KMS-11 (cell line): Measurements from ENCODE around the gene MGMT.

Experiments used
- H2AFZ ChIP-seq: fragments of 200-600 bp; sonication (generic); 2 replicates; pipeline ENCODE4 v1.6.1; 2016; ENCODE audit warnings: antibody characterized with exemption, mixed run types, low read depth
- H3K27ac ChIP-seq: fragments of 200-600 bp; sonication (generic); 2 replicates; pipeline ENCODE4 v1.6.1; 2016; ENCODE audit warnings: mild to moderate bottlenecking, mixed run types
- H3K27me3 ChIP-seq: fragments of 200-600 bp; sonication (generic); 2 replicates; pipeline ENCODE4 v1.6.1; 2017; ENCODE audit warnings: mild to moderate bottlenecking, low read depth, mixed run types, moderate library complexity; ENCODE audit not compliant: insufficient read depth
- H3K36me3 ChIP-seq: fragments of 200-600 bp; sonication (generic); 2 replicates; pipeline ENCODE4 v1.6.1; 2017; ENCODE audit warnings: mild to moderate bottlenecking, mixed run types; ENCODE audit not compliant: insufficient read depth
- H3K4me1 ChIP-seq: fragments of 200-600 bp; sonication (generic); 2 replicates; pipeline ENCODE4 v1.6.1; 2016; ENCODE audit warnings: mild to moderate bottlenecking, low read depth, mixed run types; ENCODE audit not compliant: poor library complexity, severe bottlenecking
- H3K4me2 ChIP-seq: fragments of 200-600 bp; sonication (generic); 2 replicates; pipeline ENCODE4 v1.7.0; 2016; ENCODE audit warnings: mild to moderate bottlenecking, mixed run types
- H3K4me3 ChIP-seq: fragments of 200-600 bp; sonication (generic); IDR thresholded peaks from 2 replicates; pipeline ENCODE4 v1.6.1; 2017; ENCODE audit warnings: low read depth, low read length, mixed read lengths; ENCODE audit not compliant: insufficient read depth
- H3K79me2 ChIP-seq: fragments of 200-600 bp; sonication (generic); 2 replicates; pipeline ENCODE4 v1.6.1; 2016; ENCODE audit warnings: low read depth, mixed run types; ENCODE audit not compliant: insufficient read depth
- H3K9ac ChIP-seq: fragments of 200-600 bp; sonication (generic); 2 replicates; pipeline ENCODE4 v1.6.1; 2016; ENCODE audit warnings: mild to moderate bottlenecking, mixed run types
- H4K20me1 ChIP-seq: fragments of 200-600 bp; sonication (generic); 2 replicates; pipeline ENCODE4 v1.6.1; 2016; ENCODE audit warnings: mild to moderate bottlenecking, mixed run types; ENCODE audit not compliant: insufficient read depth
- TF ChIP-seq, protein P1 (sequence below): fragments of 200-600 bp; sonication (generic); conservative IDR thresholded peaks from 2 replicates; pipeline ENCODE4 v1.6.1; 2017; ENCODE audit warnings: low read depth, mild to moderate bottlenecking, antibody characterized with exemption, low read length, moderate library complexity, mixed read lengths

MGMT gene

DNA sequence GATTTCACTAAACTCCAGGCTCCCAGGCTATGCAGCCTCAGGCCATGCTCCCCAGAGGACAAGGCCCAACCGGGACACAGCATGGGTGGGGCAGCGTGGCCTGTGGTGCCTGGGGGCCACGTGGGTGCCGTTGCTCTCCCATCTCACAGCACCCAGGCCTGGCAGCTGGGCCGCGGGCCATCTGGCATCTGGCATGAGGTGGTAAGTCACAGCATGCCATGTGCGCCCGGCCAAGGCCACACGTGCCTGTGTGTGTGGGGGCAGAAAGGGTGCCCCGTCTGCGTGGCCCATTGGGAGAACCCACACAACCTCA, 292.9 kb downstream of the MGMT start:
- no peak overlapping the region for H3K27ac ChIP-seq
- no peak overlapping the region for H3K9ac ChIP-seq
- no peak overlapping the region for H3K4me2 ChIP-seq
- H3K4me1 ChIP-seq: no peaks in the 10 kb centered on the region
- no peak overlapping the region for H2AFZ ChIP-seq
- H3K36me3 ChIP-seq: no peaks in the 10 kb centered on the region
- no peaks in the 10 kb centered on the region for H4K20me1 ChIP-seq
- H3K4me3 ChIP-seq: no peak overlapping the region
- TF ChIP-seq, protein P1, sequence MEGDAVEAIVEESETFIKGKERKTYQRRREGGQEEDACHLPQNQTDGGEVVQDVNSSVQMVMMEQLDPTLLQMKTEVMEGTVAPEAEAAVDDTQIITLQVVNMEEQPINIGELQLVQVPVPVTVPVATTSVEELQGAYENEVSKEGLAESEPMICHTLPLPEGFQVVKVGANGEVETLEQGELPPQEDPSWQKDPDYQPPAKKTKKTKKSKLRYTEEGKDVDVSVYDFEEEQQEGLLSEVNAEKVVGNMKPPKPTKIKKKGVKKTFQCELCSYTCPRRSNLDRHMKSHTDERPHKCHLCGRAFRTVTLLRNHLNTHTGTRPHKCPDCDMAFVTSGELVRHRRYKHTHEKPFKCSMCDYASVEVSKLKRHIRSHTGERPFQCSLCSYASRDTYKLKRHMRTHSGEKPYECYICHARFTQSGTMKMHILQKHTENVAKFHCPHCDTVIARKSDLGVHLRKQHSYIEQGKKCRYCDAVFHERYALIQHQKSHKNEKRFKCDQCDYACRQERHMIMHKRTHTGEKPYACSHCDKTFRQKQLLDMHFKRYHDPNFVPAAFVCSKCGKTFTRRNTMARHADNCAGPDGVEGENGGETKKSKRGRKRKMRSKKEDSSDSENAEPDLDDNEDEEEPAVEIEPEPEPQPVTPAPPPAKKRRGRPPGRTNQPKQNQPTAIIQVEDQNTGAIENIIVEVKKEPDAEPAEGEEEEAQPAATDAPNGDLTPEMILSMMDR: no peak
- H3K27me3 ChIP-seq: no peaks in the 10 kb centered on the region
- H3K79me2 ChIP-seq: no peaks in the 10 kb centered on the region

DNA sequence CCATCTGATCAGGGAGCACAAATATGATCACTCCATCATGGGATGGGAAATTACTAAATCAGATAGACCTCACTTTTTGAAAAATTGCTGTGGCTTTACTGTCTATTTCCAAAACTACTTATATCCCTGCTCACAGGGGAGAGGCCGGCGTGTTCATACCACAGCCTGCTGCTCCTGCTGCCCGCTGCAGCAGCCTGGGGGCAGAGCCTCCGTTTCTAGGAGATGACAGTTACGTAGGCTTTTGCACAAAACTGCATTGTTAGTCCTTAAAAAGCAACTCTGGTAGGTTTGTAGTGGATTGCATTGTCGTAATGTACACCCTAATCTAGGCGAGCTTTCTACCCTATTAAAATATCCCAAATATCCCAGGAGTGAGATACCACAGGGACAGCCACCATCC, 293.4 kb downstream of the MGMT start:
- no peaks in the 10 kb centered on the region for H3K27me3 ChIP-seq
- no peaks in the 10 kb centered on the region for H3K79me2 ChIP-seq
- H3K4me2 ChIP-seq: no peak overlapping the region
- H3K36me3 ChIP-seq: no peaks in the 10 kb centered on the region
- no peaks in the 10 kb centered on the region for H4K20me1 ChIP-seq
- no peak overlapping the region for H2AFZ ChIP-seq
- H3K27ac ChIP-seq: no peak overlapping the region
- TF ChIP-seq, protein P1: no peak
- no peak overlapping the region for H3K9ac ChIP-seq
- H3K4me1 ChIP-seq: no peaks in the 10 kb centered on the region
- no peak overlapping the region for H3K4me3 ChIP-seq

DNA sequence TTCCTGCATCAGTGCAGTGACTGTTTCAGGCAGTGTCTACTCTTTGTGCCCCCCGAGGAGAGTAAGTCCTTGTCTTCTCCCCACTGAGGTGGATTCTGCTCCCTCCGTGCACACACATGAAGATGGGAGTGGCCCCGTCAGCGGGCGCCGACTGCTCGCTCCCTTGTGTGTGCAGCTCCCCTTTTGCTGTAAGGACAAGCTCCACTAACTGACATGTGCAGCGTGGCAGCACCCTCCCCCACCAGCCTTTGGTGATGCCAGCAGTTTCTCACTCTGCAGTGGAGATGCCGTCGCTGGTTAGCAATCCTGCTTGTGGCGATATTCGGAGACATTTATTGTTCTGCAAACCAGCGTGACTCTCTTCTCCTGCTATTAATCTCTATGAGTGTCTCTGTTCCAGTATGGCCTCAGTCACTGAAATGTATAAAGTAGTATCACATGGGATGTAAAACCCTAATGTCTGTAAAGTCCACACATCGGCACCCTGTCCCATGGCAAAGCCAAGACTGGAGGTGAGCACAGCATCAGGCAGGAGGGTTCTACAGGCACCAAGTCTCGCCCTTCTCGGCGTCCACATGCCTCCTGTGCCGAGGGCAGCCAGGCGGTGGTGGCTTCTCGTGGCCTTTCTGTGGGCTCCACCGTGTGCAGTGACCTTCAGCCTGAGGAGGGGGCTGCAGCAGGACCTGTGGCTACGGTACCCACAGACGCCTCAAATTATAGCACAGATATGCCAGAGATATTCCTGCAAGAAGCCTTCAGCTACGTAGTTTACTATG, 294.3 kb downstream of the MGMT start:
- Histone ChIP-seq H3K4me2 (no peak overlapping the region), H3K4me3 (no peak overlapping the region), H3K27ac (no peak overlapping the region), H4K20me1 (no peaks in the 10 kb centered on the region), H3K79me2 (no peaks in the 10 kb centered on the region), H2AFZ (no peak overlapping the region), H3K4me1 (no peaks in the 10 kb centered on the region), H3K36me3 (no peaks in the 10 kb centered on the region), H3K9ac (no peak overlapping the region), H3K27me3 (no peaks in the 10 kb centered on the region)
- TF ChIP-seq, protein P1: no peak

DNA sequence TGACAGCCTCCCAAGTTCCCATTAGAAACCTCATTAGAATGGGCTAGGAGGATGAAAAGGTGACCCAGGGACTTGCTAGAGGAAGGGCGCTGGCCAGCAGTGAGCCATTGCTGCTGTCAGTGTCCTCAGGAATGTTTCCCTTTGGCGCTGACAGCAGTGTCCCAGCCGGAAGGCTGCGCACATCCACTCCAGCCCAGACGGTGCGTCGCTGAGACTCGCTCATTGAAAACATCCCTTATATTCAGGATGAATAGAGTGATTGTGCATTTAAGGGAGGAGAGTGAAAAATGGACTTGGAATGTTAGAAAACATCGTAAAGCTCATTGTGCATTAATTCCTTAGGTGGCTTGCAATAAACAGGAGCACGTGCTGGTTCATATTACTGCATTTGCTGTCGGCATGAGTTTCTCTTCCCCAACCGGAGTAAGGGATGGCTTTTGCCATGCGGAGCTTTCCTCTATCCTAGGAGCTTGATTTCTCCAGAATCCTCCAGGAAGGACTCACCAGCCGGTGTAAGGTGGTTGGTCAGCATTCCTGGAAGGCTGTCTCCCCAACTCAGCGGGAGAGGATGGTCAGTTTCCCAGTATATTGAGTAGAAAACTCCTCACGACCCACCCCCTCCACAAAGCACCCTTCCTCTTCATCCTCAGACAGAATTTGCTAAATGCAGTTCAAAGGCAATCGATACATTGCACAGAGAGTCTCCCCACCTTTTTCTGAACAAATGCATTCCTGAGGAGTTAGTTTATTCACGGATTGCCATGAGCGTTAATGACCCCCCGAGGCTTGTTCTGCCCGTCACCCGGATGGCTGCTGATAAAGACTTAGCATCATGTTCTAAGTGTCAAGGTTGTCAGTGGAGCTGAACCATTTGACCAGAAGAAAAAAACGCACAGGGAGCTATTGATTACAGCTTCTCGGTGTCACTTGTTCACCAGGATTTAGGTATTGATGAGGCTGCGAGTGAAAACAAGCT, 295.2 kb downstream of the MGMT start:
- Histone ChIP-seq H3K27me3 (no peaks in the 10 kb centered on the region), H3K9ac (no peak overlapping the region), H4K20me1 (no peaks in the 10 kb centered on the region), H3K27ac (no peak overlapping the region), H3K4me3 (no peak overlapping the region), H3K36me3 (no peaks in the 10 kb centered on the region), H3K4me2 (no peak overlapping the region), H2AFZ (no peak overlapping the region), H3K4me1 (no peaks in the 10 kb centered on the region), H3K79me2 (no peaks in the 10 kb centered on the region)
- TF ChIP-seq, protein P1: no peak
